Activated naive CD4-positive, alpha-beta T cell treated with anti-CD3 and anti-CD28 coated beads, Interleukin-2, amount 10 ng/mL, durations not matched to agents 7 days and 5 days (primary cell): ENCODE results near the gene GPR141.
"Not testable (repeated sequence)": the region's sequence is repeated elsewhere in the genome, so short reads cannot be mapped to it uniquely, and the experiment has no call there.

Experiments used
- CTCF ChIA-PET: fragments of 350-600 bp; sonication (Branson Sonifier 250); formaldehyde crosslinking; loops from one replicate; lab custom pipeline; 2021; ENCODE audit warnings: antibody characterized with exemption; lab: Charles Lee
- DNase-seq: peaks from one replicate; pipeline ENCODE4 v3.0.0-alpha.2; 2020
- H3K27ac Mint-ChIP-seq: one replicate; pipeline ENCODE4 v1.8.0; 2021; ENCODE audit warnings: mild to moderate bottlenecking, moderate library complexity, mixed read lengths
- H3K27me3 Mint-ChIP-seq: one replicate; pipeline ENCODE4 v1.8.0; 2021; ENCODE audit warnings: mild to moderate bottlenecking, mixed read lengths
- H3K36me3 Mint-ChIP-seq: one replicate; pipeline ENCODE4 v1.8.0; 2021; ENCODE audit warnings: mixed read lengths
- H3K4me1 Mint-ChIP-seq: one replicate; pipeline ENCODE4 v1.8.0; 2021; ENCODE audit warnings: mixed read lengths
- H3K4me3 Mint-ChIP-seq: one replicate; pipeline ENCODE4 v1.8.0; 2021; ENCODE audit warnings: mild to moderate bottlenecking, moderate library complexity, mixed read lengths
- H3K9me3 Mint-ChIP-seq: one replicate; pipeline ENCODE4 v1.8.0; 2021; ENCODE audit warnings: mixed read lengths

GPR141 gene

DNA sequence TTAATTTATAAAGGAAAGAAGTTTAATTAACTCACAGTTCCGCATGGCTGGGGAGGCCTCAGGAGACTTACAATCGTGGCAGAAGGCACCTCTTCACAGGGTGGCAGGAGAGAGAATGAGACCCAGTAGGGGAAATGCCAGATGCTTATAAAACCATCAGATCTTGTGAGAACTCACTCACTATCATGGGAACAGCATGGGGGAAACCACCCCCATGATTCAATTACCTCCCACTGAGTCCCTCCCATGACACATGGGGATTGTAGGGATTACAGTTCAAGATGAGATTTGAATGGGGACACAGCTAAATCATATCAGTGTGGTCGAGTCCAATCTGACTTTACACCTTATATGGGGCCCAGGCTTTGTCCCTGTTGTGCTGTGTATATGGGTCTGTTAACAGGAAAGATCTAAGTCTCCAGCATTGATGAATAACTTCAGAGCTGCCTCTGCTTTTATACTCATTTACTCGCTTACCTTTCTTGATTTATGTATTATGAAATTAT is 20.8 kb downstream of the GPR141 start:
- DNase-seq, H3K4me1 Mint-ChIP-seq, CTCF ChIA-PET, H3K27ac Mint-ChIP-seq, H3K9me3 Mint-ChIP-seq, H3K36me3 Mint-ChIP-seq, H3K4me3 Mint-ChIP-seq, H3K27me3 Mint-ChIP-seq: not testable (repeated sequence)

- Mint-ChIP-seq H3K27ac (no peak overlapping the region), H3K27me3 (peaks cover 9% of the 10 kb centered on the region), H3K4me1 (no peaks in the 10 kb centered on the region), H3K9me3 (no peaks in the 10 kb centered on the region), H3K4me3 (no peak overlapping the region), H3K36me3 (no peaks in the 10 kb centered on the region)
- CTCF ChIA-PET: no interaction called here
- DNase-seq: no peak
These were observed 22.4 kb downstream of the GPR141 start for GRCh38 chr7:37705976-37706375.

DNA sequence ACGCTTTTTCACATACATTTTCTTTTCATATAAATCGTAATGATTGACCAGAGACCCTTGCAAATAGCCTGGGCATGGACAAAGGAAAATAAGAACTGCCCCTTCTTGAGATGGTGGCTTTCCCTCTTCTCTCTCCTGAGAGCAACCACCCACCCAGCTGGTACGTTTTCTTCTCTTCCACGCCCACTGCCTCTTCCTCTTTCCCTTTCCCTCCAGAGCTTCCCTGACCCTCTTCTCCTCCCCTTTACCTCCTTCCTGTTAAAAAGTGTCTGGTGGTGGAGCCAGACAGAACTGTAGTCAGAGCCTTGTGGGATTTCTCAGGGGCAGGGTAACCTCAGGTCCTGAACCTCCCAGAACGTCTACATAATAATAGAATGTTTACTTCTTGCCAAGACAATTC is 23.2 kb downstream of the GPR141 start:
- H3K4me3 Mint-ChIP-seq: no peak overlapping the region
- no peak for DNase-seq
- CTCF ChIA-PET: no interaction called here
- H3K36me3 Mint-ChIP-seq: no peaks in the 10 kb centered on the region
- no peak overlapping the region for H3K27ac Mint-ChIP-seq
- H3K4me1 Mint-ChIP-seq: no peaks in the 10 kb centered on the region
- H3K27me3 Mint-ChIP-seq: peaks cover 9% of the 10 kb centered on the region
- no peaks in the 10 kb centered on the region for H3K9me3 Mint-ChIP-seq

GRCh38 chr7:37707754-37708485 is 24.4 kb downstream of the GPR141 start:
- peaks cover 5% of the 10 kb centered on the region for H3K27me3 Mint-ChIP-seq
- no peaks in the 10 kb centered on the region for H3K9me3 Mint-ChIP-seq
- H3K4me3 Mint-ChIP-seq: no peak overlapping the region
- CTCF ChIA-PET: no interaction called here
- DNase-seq: no peak
- no peak overlapping the region for H3K27ac Mint-ChIP-seq
- no peaks in the 10 kb centered on the region for H3K4me1 Mint-ChIP-seq
- no peaks in the 10 kb centered on the region for H3K36me3 Mint-ChIP-seq

- CTCF ChIA-PET: no interaction called here
- H3K36me3 Mint-ChIP-seq: no peaks in the 10 kb centered on the region
- peaks cover 5% of the 10 kb centered on the region for H3K27me3 Mint-ChIP-seq
- no peak for DNase-seq
- no peak overlapping the region for H3K27ac Mint-ChIP-seq
- H3K9me3 Mint-ChIP-seq: no peaks in the 10 kb centered on the region
- H3K4me1 Mint-ChIP-seq: no peaks in the 10 kb centered on the region
- no peak overlapping the region for H3K4me3 Mint-ChIP-seq
These were observed 26.3 kb downstream of the GPR141 start for GRCh38 chr7:37709631-37710509.

GRCh38 chr7:37713613-37714012 is 30.0 kb downstream of the GPR141 start:
- H3K4me1 Mint-ChIP-seq: no peaks in the 10 kb centered on the region
- no peaks in the 10 kb centered on the region for H3K9me3 Mint-ChIP-seq
- H3K36me3 Mint-ChIP-seq: no peaks in the 10 kb centered on the region
- no peak for DNase-seq
- H3K27ac Mint-ChIP-seq: no peak overlapping the region
- H3K4me3 Mint-ChIP-seq: no peak overlapping the region
- CTCF ChIA-PET: no interaction called here
- H3K27me3 Mint-ChIP-seq: peaks cover 9% of the 10 kb centered on the region

GRCh38 chr7:37714606-37715005 is 31.0 kb downstream of the GPR141 start:
- DNase-seq: no peak

GRCh38 chr7:37718585-37718984 is 35.0 kb downstream of the GPR141 start:
- no peak overlapping the region for H3K27ac Mint-ChIP-seq
- H3K36me3 Mint-ChIP-seq: no peaks in the 10 kb centered on the region
- no peak overlapping the region for H3K4me3 Mint-ChIP-seq
- peaks cover 4% of the 10 kb centered on the region for H3K27me3 Mint-ChIP-seq
- CTCF ChIA-PET: no interaction called here
- no peak for DNase-seq
- H3K9me3 Mint-ChIP-seq: no peaks in the 10 kb centered on the region
- no peaks in the 10 kb centered on the region for H3K4me1 Mint-ChIP-seq

More at GRCh38 chr7:37714606-37715005, 31.0 kb downstream of the GPR141 start:
- CTCF ChIA-PET: no interaction called here
- H3K27ac Mint-ChIP-seq: no peak overlapping the region
- no peaks in the 10 kb centered on the region for H3K4me1 Mint-ChIP-seq
- no peaks in the 10 kb centered on the region for H3K36me3 Mint-ChIP-seq
- peaks cover 8% of the 10 kb centered on the region for H3K27me3 Mint-ChIP-seq
- H3K4me3 Mint-ChIP-seq: no peak overlapping the region
- no peaks in the 10 kb centered on the region for H3K9me3 Mint-ChIP-seq

- Mint-ChIP-seq H3K27ac (no peak overlapping the region), H3K36me3 (no peaks in the 10 kb centered on the region), H3K27me3 (peaks cover 4% of the 10 kb centered on the region), H3K9me3 (no peaks in the 10 kb centered on the region), H3K4me3 (no peak overlapping the region), H3K4me1 (no peaks in the 10 kb centered on the region)
- no peak for DNase-seq
- CTCF ChIA-PET: no interaction called here
These were observed 35.5 kb downstream of the GPR141 start for GRCh38 chr7:37719077-37719476.

DNA sequence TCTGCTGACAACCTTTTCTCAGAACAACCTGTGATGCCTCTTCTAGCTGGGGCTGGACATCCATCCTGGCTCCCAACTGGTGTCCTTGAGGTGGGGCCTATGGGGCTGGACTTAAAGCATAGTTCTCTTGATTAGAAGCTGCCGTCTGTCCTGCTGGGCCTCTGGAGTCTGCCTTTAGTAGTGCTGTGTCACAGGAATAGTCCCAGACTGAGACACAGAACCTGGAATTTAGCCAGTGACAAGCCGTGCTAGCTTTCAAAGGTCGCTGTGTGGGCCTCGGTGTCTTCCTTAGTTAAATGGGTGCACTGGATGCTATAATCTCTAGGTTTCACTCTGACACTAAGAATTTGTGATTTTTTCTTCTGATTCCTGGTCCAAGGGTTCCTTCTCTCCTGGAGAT is 41.2 kb downstream of the GPR141 start:
- Mint-ChIP-seq H3K9me3 (no peaks in the 10 kb centered on the region), H3K27me3 (no peaks in the 10 kb centered on the region), H3K36me3 (no peaks in the 10 kb centered on the region), H3K4me3 (no peak overlapping the region), H3K4me1 (peaks cover 6% of the 10 kb centered on the region), H3K27ac (no peak overlapping the region)
- DNase-seq: no peak
- CTCF ChIA-PET: no interaction called here

DNA sequence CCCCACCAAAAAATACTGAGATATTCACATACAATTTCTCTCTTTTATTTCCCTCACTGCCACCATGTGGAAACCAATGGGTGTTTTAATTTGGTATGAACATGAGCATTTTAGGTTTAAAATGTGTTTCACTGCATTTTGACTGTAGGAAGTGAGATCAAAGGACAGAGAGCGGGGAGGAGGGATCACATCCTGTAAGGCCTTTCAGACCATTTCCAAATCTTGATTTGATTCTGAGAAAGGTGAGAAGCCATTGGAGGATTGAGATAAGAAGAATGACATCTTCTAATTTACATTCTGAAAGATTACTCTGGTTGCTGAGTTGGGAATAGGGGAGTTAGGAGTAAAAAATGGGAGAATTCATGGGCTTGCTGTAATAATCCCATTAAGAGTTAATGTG is 42.5 kb downstream of the GPR141 start:
- H3K4me1 Mint-ChIP-seq: peaks cover 6% of the 10 kb centered on the region
- no peaks in the 10 kb centered on the region for H3K36me3 Mint-ChIP-seq
- CTCF ChIA-PET: no interaction called here
- DNase-seq: no peak
- no peaks in the 10 kb centered on the region for H3K27me3 Mint-ChIP-seq
- H3K9me3 Mint-ChIP-seq: no peaks in the 10 kb centered on the region
- H3K27ac Mint-ChIP-seq: no peak overlapping the region
- H3K4me3 Mint-ChIP-seq: no peak overlapping the region

DNA sequence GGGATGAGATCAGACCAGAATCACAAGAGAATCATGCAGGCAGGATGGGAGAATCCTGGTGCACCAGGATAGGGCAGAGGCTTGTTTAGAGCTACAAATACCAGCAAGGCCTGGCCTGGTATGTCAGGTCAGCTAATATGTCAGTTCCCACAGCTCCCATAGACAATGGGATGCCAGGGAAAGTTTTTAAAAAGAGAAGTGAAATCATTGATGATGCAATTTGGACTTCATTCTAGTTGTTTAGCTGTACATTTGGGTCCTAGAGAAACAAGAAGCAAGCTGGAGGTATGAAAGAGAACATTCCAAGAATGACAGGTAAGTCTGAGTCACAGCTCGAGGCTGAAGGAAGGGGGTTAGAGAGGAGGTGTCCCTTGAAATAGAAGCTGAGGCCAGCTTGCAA is 45.2 kb downstream of the GPR141 start:
- Mint-ChIP-seq H3K9me3 (no peaks in the 10 kb centered on the region), H3K4me1 (peaks cover 6% of the 10 kb centered on the region), H3K36me3 (no peaks in the 10 kb centered on the region), H3K4me3 (no peak overlapping the region), H3K27me3 (no peaks in the 10 kb centered on the region), H3K27ac (no peak overlapping the region)
- CTCF ChIA-PET: no interaction called here
- no peak for DNase-seq

GRCh38 chr7:37729181-37729580 is 45.6 kb downstream of the GPR141 start:
- DNase-seq: no peak
- H3K4me3 Mint-ChIP-seq: no peak overlapping the region
- H3K36me3 Mint-ChIP-seq: no peaks in the 10 kb centered on the region
- H3K27ac Mint-ChIP-seq: no peak overlapping the region
- CTCF ChIA-PET: no interaction called here
- H3K9me3 Mint-ChIP-seq: no peaks in the 10 kb centered on the region
- H3K4me1 Mint-ChIP-seq: peaks cover 6% of the 10 kb centered on the region
- no peaks in the 10 kb centered on the region for H3K27me3 Mint-ChIP-seq

- H3K9me3 Mint-ChIP-seq: no peaks in the 10 kb centered on the region
- no peak for DNase-seq
- H3K4me3 Mint-ChIP-seq: no peak overlapping the region
- peaks cover 6% of the 10 kb centered on the region for H3K4me1 Mint-ChIP-seq
- CTCF ChIA-PET: no interaction called here
- H3K27me3 Mint-ChIP-seq: no peaks in the 10 kb centered on the region
- H3K27ac Mint-ChIP-seq: no peak overlapping the region
- H3K36me3 Mint-ChIP-seq: no peaks in the 10 kb centered on the region
These were observed 46.9 kb downstream of the GPR141 start for GRCh38 chr7:37730501-37730900.

DNA sequence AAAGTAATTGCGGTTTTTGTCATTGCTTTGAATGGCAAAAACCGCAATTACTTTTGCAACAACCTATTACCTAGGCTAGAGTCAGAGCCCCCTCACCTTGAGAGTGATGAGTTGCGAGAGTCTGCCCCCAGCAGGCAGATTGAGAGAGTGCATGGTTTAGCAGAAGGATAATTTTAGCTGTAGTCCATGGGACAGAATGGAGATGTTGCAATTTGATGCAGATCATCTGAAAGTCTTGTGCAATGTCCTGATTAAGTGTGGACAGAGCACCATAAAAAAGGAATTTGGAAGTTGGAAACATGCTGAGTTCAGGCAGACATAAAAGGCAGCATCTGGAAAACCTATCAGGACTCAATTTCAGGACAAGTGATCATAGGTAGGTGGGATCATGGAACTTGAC is 48.7 kb downstream of the GPR141 start:
- CTCF ChIA-PET: interaction anchor here (0.8 to 1.2 kb wide), 3 partner anchors 25 to 155 kb away, joined by 3 to 5 read pairs (median 3); no protein-coding TSS in a partner anchor
- no peaks in the 10 kb centered on the region for H3K9me3 Mint-ChIP-seq

More for the DNA sequence above, 48.7 kb downstream of the GPR141 start:
- peak; percentile 28 for DNase-seq
- Mint-ChIP-seq H3K27ac (no peak overlapping the region), H3K27me3 (no peaks in the 10 kb centered on the region), H3K36me3 (no peaks in the 10 kb centered on the region), H3K4me3 (no peak overlapping the region), H3K4me1 (no peaks in the 10 kb centered on the region)
